Dermis microvascular lymphatic vessel endothelial cell (primary cell): ENCODE data around the gene PDE4D. TPM values are rescaled to one million over a fixed set of nuclear protein-coding genes. Genes with fewer than 3 reads are reported as not detected.
"Not testable (repeated sequence)": the region's sequence is repeated elsewhere in the genome, so short reads cannot be mapped to it uniquely, and the experiment has no call there.

Experiments
- DNase-seq, 2 donors: peaks; one replicate each; pipeline versions ENCODE4 v3.0.0 to v3.0.0-alpha.2; 2010; ENCODE audit warnings: low read depth in 2 of 2
- total RNA-seq: library from RNA; depleted of rRNA; stranded (reverse); fragments of >200 nt; gene quantifications from 2 replicates; pipeline ENCODE4 v1.2.1, GENCODE V29; 2014

The PDE4D gene
- total RNA-seq, 1 donor from 2014 or later, result 22.1 TPM

GRCh38 chr5:59056599-59056998, 836.9 kb downstream of the PDE4D start:
- not testable (repeated sequence) for DNase-seq

GRCh38 chr5:59055745-59056448, 837.6 kb downstream of the PDE4D start:
- no peak for DNase-seq

GRCh38 chr5:59054963-59055528, 838.5 kb downstream of the PDE4D start:
- DNase-seq, result no peak

- DNase-seq, result no peak
Measured at GRCh38 chr5:59051951-59052350, 841.6 kb downstream of the PDE4D start.

GRCh38 chr5:59049095-59049494, 844.4 kb downstream of the PDE4D start:
- no peak for DNase-seq

- peak in 1 of 2 donors; percentile 66 for DNase-seq
Measured at GRCh38 chr5:59042201-59043055, 851.1 kb downstream of the PDE4D start.

- DNase-seq, result no peak
Measured at GRCh38 chr5:59041355-59041754, 852.2 kb downstream of the PDE4D start.

- DNase-seq, result no peak
Measured at GRCh38 chr5:59040804-59041201, 852.7 kb downstream of the PDE4D start.

- DNase-seq, result no peak
Measured at GRCh38 chr5:59040024-59040803, 853.3 kb downstream of the PDE4D start.

GRCh38 chr5:59039296-59040023, 854.1 kb downstream of the PDE4D start:
- DNase-seq, result peak in 1 of 2 donors; percentile 88

- DNase-seq, result peak in 1 of 2 donors; percentile 4
Measured at GRCh38 chr5:59038798-59039295, 854.7 kb downstream of the PDE4D start.

GRCh38 chr5:59037941-59038797, 855.4 kb downstream of the PDE4D start:
- DNase-seq, result peak in 1 of 2 donors; percentile 7

GRCh38 chr5:59037453-59037852, 856.1 kb downstream of the PDE4D start:
- DNase-seq, result no peak

GRCh38 chr5:59037041-59037440, 856.5 kb downstream of the PDE4D start:
- no peak for DNase-seq

- DNase-seq, result peak in 1 of 2 donors; percentile 91
Measured at GRCh38 chr5:59036274-59036961, 857.1 kb downstream of the PDE4D start.

- no peak for DNase-seq
Measured at GRCh38 chr5:59035681-59036080, 857.8 kb downstream of the PDE4D start.

GRCh38 chr5:59034498-59035186, 858.9 kb downstream of the PDE4D start:
- peak in 1 of 2 donors; percentile 58 for DNase-seq

- DNase-seq, result no peak
Measured at GRCh38 chr5:59027145-59027907, 866.2 kb downstream of the PDE4D start.
